Spleen (tissue), 11 donors: ENCODE results near the gene MAZ. TPM values are rescaled to one million over a fixed set of nuclear protein-coding genes. Genes with fewer than 3 reads are reported as not detected.
"Not testable (repeated sequence)": the region's sequence is repeated elsewhere in the genome, so short reads cannot be mapped to it uniquely, and the experiment has no call there.

Source experiments
- DNase-seq: peaks from one replicate; pipeline ENCODE4 v3.0.0-alpha.2; 2020
- H3K27ac ChIP-seq, 8 donors: fragments of 200-600 bp; sonication (generic) in 7 of 8; 1 replicate in 4 of 8; 2 replicates in 4 of 8; pipeline versions ENCODE4 v1.5.0 to v1.8.0; 2016 to 2021; ENCODE audit warnings: inconsistent platforms in 4 of 8, mild to moderate bottlenecking in 4 of 8, moderate library complexity in 1 of 8
- H3K27me3 ChIP-seq, 7 donors: fragments of 200-600 bp; sonication (generic) in 6 of 7; replicated peaks in 1 of 7; 1 replicate in 4 of 7; 2 replicates in 3 of 7; pipeline versions ENCODE4 v1.5.0 to v1.8.0; 2016 to 2021; ENCODE audit warnings: inconsistent platforms in 3 of 7, mild to moderate bottlenecking in 1 of 7
- H3K36me3 ChIP-seq, 6 donors: fragments of 200-600 bp; sonication (generic) in 5 of 6; 1 replicate in 4 of 6; 2 replicates in 2 of 6; pipeline versions ENCODE4 v1.5.0 to v1.8.0; 2016 to 2021; ENCODE audit warnings: inconsistent platforms in 2 of 6
- H3K4me1 ChIP-seq, 6 donors: fragments of 200-600 bp; sonication (generic) in 5 of 6; 1 replicate in 3 of 6; 2 replicates in 3 of 6; pipeline versions ENCODE4 v1.5.0 to v1.8.0; 2016 to 2021; ENCODE audit warnings: inconsistent platforms in 3 of 6
- H3K4me3 ChIP-seq, 8 donors: fragments of 200-600 bp; sonication (generic) in 7 of 8; 1 replicate in 4 of 8; 2 replicates in 4 of 8; pipeline versions ENCODE4 v1.5.0 to v1.8.0; 2016 to 2021; ENCODE audit warnings: inconsistent platforms in 4 of 8, mild to moderate bottlenecking in 4 of 8, moderate library complexity in 2 of 8
- H3K9me3 ChIP-seq, 8 donors: fragments of 200-600 bp; sonication (generic) in 7 of 8; 1 replicate in 4 of 8; 2 replicates in 4 of 8; pipeline versions ENCODE4 v1.5.0 to v1.8.0; 2016 to 2021; ENCODE audit warnings: inconsistent platforms in 4 of 8
- CTCF ChIP-seq, 11 experiments: fragments of 200-600 bp in 7 of 11; fragments of 450-650 bp in 4 of 11; sonication (generic) in 4 of 11; IDR thresholded peaks in 8 of 11; conservative IDR thresholded peaks in 3 of 11; 1 replicate in 7 of 11; 2 replicates in 4 of 11; pipeline versions ENCODE4 v1.4.0 to v1.8.0; 2016 to 2021; ENCODE audit warnings: antibody characterized with exemption in 11 of 11, inconsistent platforms in 4 of 11, mild to moderate bottlenecking in 1 of 11
- POLR2A ChIP-seq, 3 donors: fragments of 450-650 bp; IDR thresholded peaks; one replicate each; pipeline ENCODE4 v1.5.1; 2017; ENCODE audit warnings: antibody characterized with exemption in 3 of 3, mild to moderate bottlenecking in 1 of 3
- POLR2AphosphoS5 ChIP-seq, 3 donors: sonication (generic); formaldehyde crosslinking; IDR thresholded peaks; one replicate each; pipeline ENCODE4 v1.5.1; 2017; ENCODE audit warnings: antibody characterized with exemption in 3 of 3
- WGBS, 5 donors: extraction: QIAGEN DNeasy Blood & Tissue Kit in 3 of 5; methylation state at CpG; one replicate each; pipeline versions ENCODE4 v1.1.5 to v1.1.7; 2013 to 2018; 5-methylcytosine and 5-hydroxymethylcytosine counted together
- intact Hi-C: fragments of 100-400 bp; cut with DNase I; formaldehyde crosslinking; loops from one replicate; pipeline ENCODE4 v1.15.0; 2023; ENCODE audit warnings: low total_unique reads
- polyA plus RNA-seq, 3 donors: library from polyadenylated mRNA; stranded (reverse); fragments of 200-250 nt; gene quantifications; one replicate each; pipeline ENCODE4 v1.2.1, GENCODE V29; 2013
- total RNA-seq, 7 donors: library from RNA; depleted of rRNA in 3 of 7; stranded (reverse); fragments of >200 nt in 3 of 7; fragmentation: NEBNext Ultra II Directional in 4 of 7; extraction: Animal tissue kit (Norgen Biotek cat#: 25700) in 4 of 7; gene quantifications; one replicate each; pipeline versions ENCODE4 v1.1.0 to v1.2.1, GENCODE V29; 2016 to 2021
- donor health status: healthy with polysubstance abuse.
- donor health status: DM: no; HTN: no; CAD: no; lungs with moderate emphysema.
- donor health status: DM: no; HTN: no; CAD: no.
- donor health status: Bipolar disorder and iron deficiency.
- donor health status: healthy.
- donor health status: DM: no; HTN: no; CAD: no.
- donor health status: DM: yes; HTN: yes; CAD: no.

MAZ gene
- total and polyA plus RNA-seq, 10 donors = 82.7 to 157 (median 113) TPM

GRCh38 chr16:29760567-29761279, 45.6 kb upstream of the MAZ start:
- no peak for DNase-seq
- intact Hi-C loops = no loop called here
- Histone ChIP-seq H3K27me3 (peaks cover 0 to 6% (median 0%) of the 10 kb centered on the region in 7 donors), H3K36me3 (no peaks in the 10 kb centered on the region), H3K27ac (no peak overlapping the region), H3K4me3 (no peak overlapping the region), H3K9me3 (no peaks in the 10 kb centered on the region), H3K4me1 (peaks cover 0 to 6% (median 0%) of the 10 kb centered on the region in 6 donors)
- TF ChIP-seq CTCF (IDR thresholded peaks at IDR 0.05 in 8 of 11, conservative IDR thresholded peaks at IDR 0.05 in 3 of 11) (no peak), POLR2AphosphoS5 (IDR thresholded peaks at IDR 0.05) (no peak)
- 76 to 95% (median 84%) methylated on average over 9 of the region's 9 CpGs for WGBS, 5 donors

GRCh38 chr16:29761280-29761651, 45.1 kb upstream of the MAZ start:
- H3K4me1 ChIP-seq, H3K27ac ChIP-seq, DNase-seq, intact Hi-C loops, H3K36me3 ChIP-seq, H3K27me3 ChIP-seq, H3K9me3 ChIP-seq, H3K4me3 ChIP-seq: not testable (repeated sequence)
- WGBS, 5 donors = 78 to 89% (median 82%) methylated on average over 8 of the region's 8 CpGs

- 77 to 89% (median 83%) methylated on average over 6 of the region's 6 CpGs for WGBS, 5 donors
- no peak overlapping the region for H3K27ac ChIP-seq
- peaks cover 0 to 6% (median 0%) of the 10 kb centered on the region in 6 donors for H3K4me1 ChIP-seq
- H3K27me3 ChIP-seq = peaks cover 0 to 6% (median 0%) of the 10 kb centered on the region in 7 donors
- H3K9me3 ChIP-seq = no peaks in the 10 kb centered on the region
- intact Hi-C loops = no loop called here
- no peaks in the 10 kb centered on the region for H3K36me3 ChIP-seq
- TF ChIP-seq POLR2A (IDR thresholded peaks at IDR 0.05) (no peak), POLR2AphosphoS5 (IDR thresholded peaks at IDR 0.05) (no peak), CTCF (IDR thresholded peaks at IDR 0.05 in 8 of 11, conservative IDR thresholded peaks at IDR 0.05 in 3 of 11) (no peak)
- no peak for DNase-seq
- H3K4me3 ChIP-seq = no peak overlapping the region
Measured at GRCh38 chr16:29761882-29762281, 44.4 kb upstream of the MAZ start.

GRCh38 chr16:29763326-29763725, 43.0 kb upstream of the MAZ start:
- no peaks in the 10 kb centered on the region for H3K9me3 ChIP-seq
- peaks cover 0 to 6% (median 0%) of the 10 kb centered on the region in 6 donors for H3K4me1 ChIP-seq
- TF ChIP-seq CTCF (IDR thresholded peaks at IDR 0.05 in 8 of 11, conservative IDR thresholded peaks at IDR 0.05 in 3 of 11) (no peak), POLR2A (IDR thresholded peaks at IDR 0.05) (no peak), POLR2AphosphoS5 (IDR thresholded peaks at IDR 0.05) (no peak)
- no peak overlapping the region for H3K4me3 ChIP-seq
- H3K27ac ChIP-seq = no peak overlapping the region
- 74 to 86% (median 74%) methylated on average over 6 of the region's 6 CpGs for WGBS, 5 donors
- H3K27me3 ChIP-seq = peaks cover 0 to 6% (median 0%) of the 10 kb centered on the region in 7 donors
- no peak for DNase-seq
- no peaks in the 10 kb centered on the region for H3K36me3 ChIP-seq
- intact Hi-C loops = no loop called here
